T follicular helper cell (primary cell): ENCODE results near the gene CLHC1.
"Not testable (repeated sequence)": the region's sequence is repeated elsewhere in the genome, so short reads cannot be mapped to it uniquely, and the experiment has no call there.

Source experiments
- DNase-seq: peaks from one replicate; pipeline ENCODE4 v3.0.0-alpha.2; 2020; ENCODE audit warnings: low read depth

CLHC1 gene

DNA sequence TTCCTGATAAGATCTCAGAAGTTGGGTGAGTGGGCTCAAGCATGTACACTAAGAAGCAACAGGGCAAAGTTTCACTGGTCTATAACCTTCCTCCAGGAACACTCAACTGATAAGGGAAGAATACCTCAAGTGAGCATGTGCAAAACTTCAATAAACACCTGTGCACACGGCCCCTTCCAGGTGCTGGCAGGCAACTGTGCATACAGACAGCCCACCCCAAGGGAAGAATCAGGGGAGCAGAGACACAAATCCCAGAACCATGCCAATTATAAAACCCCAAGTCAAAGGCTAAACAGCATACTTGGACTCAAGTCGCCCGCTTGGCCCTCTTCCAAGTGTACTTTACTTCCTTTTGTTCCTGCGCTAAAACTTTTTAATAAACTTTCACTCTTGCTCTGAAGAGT is 96.0 kb downstream of the CLHC1 start:
- no peak for DNase-seq

DNA sequence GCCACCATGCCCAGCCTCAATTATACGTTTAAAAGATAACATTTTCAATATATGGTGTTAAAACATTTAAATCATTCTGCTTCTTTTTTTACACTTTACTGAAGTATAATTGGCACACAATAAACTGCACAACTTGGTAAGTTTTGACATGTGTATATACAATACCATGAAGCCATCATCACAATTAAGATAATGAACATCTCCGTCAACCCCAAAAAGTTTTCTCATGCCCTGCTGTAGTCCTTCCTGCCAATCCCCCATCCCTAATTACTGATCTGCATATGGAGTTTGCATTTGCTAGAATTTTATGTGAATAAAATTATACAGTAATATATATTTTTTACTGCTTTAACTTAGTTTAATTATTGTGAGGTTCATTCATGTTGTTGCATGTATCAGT is 96.6 kb downstream of the CLHC1 start:
- DNase-seq = no peak

DNA sequence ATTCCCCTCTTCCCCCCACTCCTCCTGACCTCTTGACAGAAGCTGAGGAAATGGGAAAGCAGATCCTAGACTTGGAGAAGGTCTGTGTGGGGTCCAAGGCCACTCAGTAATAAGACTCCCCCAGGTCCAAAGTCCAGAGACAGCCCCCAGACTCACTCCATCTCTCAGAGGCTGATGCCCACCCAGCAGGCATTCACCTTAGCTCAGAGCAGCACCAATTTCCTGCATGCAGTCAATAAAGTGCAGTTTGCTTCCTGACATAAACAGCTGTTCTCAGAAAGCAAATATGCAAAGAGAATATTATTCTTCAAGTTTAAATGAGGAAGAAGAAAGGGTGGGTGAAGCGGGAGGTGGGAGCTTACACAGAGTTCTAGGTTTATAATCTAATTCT is 97.8 kb downstream of the CLHC1 start:
- no peak for DNase-seq

DNA sequence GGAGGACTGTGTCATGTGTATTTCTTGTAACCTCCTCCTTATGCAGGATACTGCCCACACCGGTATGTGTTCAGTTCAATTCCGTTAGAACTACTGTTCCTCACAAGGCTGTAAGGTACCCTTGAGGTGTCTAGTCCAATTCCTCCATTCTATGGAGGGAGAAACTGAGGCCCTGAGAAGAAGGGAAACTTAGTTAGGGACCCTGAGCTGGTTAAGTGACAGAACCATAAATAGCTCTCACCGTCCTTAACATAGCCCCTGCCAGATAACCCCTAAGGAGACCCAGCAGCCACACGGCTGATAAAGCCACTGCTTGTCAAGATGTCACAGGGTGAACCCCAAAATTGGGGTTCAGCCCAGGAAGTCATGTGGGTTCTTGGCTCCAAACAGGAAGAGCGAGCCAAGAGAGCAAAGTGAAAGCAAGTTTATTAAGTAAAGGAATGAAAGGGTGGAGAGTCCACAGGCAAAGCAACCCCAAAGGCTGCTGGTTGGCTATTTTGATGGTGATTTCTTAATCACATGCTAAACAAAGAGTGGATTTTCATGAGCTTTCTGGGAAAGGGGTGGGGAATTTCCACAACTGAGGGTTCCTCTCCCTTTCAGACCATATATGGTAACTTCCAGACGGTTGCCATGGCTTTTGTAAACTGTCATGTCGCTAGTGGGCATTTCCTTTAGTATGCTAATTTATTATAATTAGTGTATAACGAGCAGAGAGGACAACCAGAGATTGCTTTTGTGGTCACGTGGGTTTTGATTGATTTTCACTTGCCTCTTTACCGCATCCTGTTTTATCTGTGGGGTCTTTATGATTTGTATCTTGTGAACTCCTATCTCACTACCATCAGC is 98.4 kb downstream of the CLHC1 start:
- peak; percentile 44 for DNase-seq

DNA sequence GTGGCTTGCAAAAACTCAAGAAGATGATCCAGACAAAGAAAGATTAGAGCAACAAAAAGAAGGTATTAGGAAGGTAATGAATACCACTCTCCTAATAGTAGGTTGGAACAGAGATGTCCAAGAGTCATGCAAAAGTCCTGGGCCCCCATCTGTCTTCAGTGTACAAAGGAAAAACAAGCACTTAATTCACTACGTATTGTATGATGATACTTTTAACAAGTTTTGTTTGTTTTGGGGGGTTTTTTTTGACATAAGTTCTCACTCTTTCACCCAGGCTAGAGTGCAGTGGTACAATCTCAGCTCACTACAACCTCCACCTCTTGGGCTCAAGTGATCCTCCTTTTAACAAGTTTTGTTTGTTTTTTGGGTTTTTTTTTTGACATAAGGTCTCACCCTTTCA is 101.2 kb downstream of the CLHC1 start:
- DNase-seq = no peak

DNA sequence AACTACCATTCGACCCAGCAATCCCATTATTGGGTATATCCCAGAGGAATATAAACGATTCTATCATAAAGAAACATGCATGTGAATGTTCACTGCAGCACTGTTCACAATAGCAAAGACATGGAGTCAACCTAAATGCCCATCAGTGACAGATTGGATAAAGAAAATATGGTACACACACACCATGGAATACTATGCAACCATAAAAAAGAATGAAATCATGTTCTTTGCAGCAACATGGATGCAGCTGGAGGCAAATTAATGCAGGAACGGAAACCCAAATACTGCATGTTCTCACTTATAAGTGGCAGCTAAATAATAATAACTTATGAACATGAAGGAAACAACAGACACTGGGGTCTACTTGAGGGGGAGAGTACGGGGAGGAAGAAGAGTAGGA is 105.5 kb downstream of the CLHC1 start:
- DNase-seq = not testable (repeated sequence)
